Measurements from ENCODE around the gene VPS33A.
"Not testable (repeated sequence)": the region's sequence is repeated elsewhere in the genome, so short reads cannot be mapped to it uniquely, and the experiment has no call there.

VPS33A gene

DNA sequence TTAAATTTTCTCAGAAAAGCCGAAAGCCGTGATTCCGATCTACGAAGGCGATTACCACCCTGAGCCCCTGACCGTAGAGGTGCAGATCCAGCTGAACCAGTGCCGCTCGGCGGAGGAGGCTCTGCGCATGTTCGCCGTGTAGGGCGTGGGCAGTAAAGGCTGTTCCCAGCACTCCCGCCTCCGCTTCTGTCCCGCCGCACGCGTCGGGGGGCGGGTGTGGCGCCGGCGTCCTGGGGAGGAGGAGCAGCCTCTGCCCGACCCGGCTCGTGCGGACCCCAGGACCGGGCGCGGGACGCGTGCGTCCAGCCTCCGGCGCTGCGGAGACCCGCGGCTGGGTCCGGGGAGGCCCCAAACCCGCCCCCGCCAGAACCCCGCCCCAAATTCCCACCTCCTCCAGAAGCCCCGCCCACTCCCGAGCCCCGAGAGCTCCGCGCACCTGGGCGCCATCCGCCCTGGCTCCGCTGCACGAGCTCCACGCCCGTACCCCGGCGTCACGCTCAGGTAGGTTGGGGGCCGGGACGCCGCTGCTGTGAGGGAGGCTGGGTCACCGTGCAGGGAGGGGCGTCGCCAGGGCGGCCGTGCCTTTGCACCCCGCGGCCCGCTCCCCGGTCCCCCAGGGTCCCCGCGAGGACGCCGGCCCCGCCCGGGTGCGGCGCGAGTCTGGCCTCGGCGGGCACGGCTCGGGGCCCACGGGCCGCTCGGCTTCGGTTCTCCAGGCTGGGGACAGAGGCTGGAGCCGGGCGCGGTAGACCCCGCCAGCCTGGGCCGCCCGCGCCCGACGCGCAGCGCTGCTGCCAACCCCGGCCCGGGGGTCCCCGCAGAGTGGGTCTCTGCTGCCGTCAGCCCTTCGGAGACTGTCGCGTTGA is 62.8 kb downstream of the VPS33A start, which contains the start of gene B3GNT4:
B3GNT4 (plus strand) TSS at position 409 of the 866 bp plus-strand sequence. CDS start 910 bp downstream, outside the sequence.
- DNase-seq = peak; percentile 89

DNA sequence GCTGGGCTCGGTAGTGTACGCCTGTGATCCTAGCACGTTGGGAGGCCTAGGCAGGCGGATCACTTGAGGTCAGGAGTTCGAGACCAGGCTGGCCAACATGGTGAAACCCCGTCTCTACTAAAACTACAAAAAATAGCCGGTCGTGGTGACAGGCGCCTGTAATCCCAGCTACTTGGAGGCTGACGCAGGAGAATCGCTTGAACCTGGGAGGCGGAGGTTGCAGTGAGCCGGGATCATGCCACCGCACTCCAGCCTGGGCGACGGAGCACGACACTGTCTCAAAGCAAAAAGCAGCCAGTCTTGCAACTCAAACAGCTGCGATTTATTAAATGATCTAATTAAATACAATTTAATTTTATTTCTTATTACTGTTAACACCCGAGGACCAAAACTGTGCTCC is 63.5 kb downstream of the VPS33A start:
- not testable (repeated sequence) for DNase-seq

DNA sequence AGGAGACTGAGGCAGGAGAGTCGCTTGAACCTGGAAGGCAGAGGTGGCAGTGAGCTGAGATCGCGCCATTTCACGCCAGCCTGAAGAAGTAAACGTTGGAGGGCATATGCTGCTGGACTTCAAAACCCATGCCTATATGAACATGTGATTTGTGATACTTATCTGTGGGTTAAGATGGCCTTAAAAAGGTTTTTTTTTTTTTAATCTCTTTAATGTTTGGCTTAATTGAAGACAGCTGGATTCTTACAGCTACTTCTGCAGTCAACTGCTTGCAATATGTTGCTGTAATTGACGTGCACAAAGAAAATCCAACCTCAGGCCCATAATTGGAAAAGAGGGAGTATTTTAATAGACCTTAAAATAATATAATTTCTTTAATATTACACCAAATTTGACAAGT is 64.3 kb downstream of the VPS33A start:
- no peak for DNase-seq

DNA sequence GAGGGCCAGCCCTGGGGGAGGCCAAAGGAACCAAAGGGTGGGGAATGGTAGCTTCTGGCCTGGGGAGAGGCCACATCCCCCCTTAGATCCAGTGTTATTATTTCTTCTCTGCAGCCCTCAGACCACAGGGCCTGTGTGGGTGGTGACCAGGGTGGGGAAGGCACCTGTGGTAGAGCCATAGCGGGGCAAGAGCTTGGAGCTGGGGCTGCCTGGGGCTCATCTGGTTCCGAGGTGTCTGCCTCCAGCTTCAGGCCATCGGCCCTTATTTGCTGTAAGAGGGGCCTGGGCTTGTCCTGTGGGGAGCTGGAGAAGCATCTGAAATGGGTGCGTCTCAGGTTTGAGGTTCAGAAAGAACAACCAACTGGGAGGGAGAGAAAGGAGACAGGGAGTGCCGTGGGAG is 64.9 kb downstream of the VPS33A start:
- DNase-seq = no peak

- DNase-seq = no peak
Observed at GRCh38 chr12:122200541-122201175, 65.6 kb downstream of the VPS33A start.

GRCh38 chr12:122199484-122200355 is 66.6 kb downstream of the VPS33A start:
- no peak for DNase-seq

DNA sequence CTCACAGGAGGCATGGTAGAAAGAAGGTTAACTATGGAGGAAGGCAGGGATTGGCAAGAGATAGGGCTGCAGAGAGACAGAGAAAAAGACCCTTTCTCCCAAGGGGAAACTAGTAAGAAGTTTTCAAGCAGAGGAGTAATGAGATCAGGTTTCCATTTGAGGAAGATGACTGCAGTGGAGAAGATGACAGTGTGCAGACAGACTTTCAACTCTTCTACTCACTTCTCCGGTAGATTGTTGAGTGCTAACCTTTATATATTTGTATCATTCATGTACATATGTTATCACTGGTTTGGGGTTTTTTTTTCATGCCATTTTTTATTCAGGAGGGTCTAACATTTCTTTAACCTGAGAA is 68.7 kb downstream of the VPS33A start:
- DNase-seq = no peak

GRCh38 chr12:122195405-122195804 is 70.9 kb downstream of the VPS33A start:
- DNase-seq = no peak

GRCh38 chr12:122194804-122195203 is 71.5 kb downstream of the VPS33A start:
- DNase-seq = no peak

- no peak for DNase-seq
Observed at GRCh38 chr12:122192441-122192840, 73.9 kb downstream of the VPS33A start.

DNA sequence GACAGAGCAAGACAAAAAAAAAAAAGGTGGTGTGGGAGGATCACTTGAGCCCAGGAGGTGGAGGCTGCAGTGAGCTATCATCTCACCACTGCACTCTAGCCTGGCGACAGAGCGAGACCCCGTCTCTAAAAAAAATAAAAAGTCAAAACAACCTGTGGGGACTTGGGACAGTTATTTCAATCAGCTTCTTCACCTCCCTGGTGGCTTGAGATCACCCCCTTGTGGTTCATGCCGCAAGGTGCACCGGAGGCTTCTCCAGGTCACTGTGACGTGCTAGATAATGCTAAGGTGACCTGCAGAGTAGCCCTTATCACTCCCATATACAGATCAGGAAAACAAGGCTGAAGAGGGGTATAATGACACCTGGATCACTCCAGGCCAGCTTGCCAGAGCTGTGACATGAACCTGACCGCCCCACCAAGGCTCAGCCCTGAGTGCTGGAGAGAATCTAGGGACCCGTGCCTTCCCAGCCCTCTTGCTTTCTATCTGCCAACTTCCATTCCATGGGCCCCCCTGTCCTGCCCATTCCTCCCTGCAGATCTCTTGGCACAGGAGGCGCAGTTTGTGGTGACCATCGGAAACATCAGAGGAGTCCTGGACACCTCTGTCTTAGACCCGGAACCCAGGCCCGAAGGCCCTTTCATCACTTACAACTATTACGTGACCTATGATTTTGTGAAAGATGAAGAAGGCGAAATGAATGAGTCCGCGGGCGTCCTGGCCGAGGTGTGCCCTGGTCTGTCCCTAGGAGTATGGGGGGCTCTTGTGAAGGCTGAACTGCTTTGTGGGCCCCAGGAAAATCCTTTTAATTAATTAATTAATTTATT is 75.2 kb downstream of the VPS33A start:
- DNase-seq = peak; percentile 89

- DNase-seq = no peak
Observed at GRCh38 chr12:122189626-122190475, 76.4 kb downstream of the VPS33A start.

GRCh38 chr12:122187466-122187865 is 78.8 kb downstream of the VPS33A start:
- DNase-seq = no peak

DNA sequence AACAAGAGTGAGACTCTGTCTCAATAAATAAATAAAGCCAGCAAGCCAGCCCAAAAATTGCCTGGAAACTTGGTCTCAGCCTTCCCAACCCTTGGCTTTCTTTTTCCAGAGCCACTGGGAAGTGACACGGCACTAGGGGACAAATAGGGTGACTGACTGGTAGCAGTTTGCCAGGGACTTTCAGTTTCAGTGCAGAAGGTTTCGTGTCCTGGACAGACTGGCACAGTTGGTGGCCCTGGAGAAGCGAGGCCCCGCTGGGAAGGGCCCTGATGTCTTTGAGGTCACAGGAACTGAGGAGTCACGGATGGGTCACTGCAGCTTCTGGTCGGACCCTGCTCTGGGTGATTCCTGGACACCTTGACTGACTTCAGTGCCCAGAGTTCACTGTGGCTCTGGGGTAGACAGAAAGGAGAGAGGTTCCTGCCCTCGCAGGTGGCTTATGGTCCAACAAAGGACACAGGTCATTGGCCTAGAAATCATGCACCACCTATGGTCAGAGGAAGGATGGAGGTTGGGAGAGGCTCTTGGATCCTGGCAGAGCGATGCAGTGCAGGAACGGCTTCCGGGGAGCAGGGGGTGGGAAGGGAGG is 80.7 kb downstream of the VPS33A start:
- no peak for DNase-seq

- no peak for DNase-seq
Observed at GRCh38 chr12:122185079-122185478, 81.2 kb downstream of the VPS33A start.

DNA sequence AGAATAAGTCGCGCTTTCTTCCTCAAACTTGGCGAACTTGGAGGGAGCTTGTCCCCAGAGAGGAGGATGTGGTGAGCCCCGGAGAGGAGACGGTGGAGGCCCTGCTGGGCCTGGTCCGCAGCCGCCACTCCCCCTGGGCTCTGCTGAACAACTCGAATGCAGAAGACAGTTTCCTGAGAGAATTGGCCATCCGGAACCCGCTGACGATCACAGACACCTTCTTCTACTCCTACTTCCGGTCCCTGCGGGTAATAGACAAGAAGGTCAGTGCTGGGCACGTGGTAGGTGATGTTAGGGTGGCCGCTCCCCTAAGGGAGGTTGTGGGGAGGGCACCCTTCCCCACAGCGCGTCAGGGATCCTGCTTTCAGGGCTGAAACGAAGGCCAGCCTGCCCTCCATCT is 81.8 kb downstream of the VPS33A start:
- no peak for DNase-seq

DNA sequence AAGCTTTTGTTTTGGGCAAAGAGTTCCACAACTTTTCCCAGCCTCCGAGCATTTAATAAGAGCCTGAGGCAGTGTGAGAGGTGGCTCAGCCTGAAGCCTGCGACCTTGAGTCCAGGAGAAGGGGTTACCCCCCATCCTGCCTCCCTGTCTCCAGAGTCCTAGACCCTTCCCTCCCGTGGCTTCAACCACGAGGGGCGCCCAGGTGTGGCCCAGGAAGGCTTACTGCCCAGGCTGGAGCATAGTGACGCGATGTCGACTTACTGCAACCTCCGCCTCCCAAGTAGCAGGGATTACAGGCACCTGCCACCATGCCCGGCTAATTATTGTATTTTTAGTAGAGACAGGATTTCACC is 82.7 kb downstream of the VPS33A start:
- peak; percentile 44 for DNase-seq

DNA sequence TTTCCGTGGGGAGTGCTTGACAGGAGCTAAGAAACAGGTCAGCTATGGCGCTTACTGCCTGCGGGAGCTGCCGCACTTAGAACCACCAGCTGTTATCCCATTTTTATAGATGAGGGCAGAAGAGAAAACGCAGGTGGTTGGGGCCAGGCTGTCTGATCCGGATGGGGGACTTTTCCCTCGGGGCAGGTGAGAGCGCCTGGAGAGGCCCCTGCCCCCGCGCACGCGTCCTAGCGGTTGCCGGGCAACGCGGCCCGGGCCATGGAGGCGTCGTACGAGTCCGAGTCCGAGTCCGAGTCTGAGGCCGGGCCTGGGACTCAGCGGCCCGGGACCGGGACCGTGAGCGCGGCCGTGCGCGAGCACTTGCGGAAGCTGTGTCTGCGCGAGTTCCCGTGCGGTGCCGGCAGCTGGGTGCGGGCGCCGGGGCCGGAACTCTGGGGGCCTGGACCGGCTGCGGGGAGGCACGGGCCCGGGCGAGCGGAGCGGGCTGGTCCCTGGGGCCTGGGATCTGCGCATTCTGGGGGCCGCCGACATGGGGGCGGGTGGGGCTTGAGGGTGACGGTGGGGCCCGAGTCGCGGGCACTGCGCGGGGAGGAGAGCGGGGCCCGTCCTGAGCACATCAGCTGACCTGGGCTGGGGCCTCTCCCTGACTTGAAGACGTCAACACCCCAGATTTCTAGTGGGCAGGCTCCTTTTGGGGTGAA is 83.3 kb downstream of the VPS33A start, which contains the start of gene LRRC43:
LRRC43 (plus strand) TSS at position 237 of the 701 bp plus-strand sequence; CDS start at position 259, 22 bp downstream.
- peak; percentile 96 for DNase-seq
